H9 (cell line): ENCODE data around the gene ZHX3. TPM values are rescaled to one million over a fixed set of nuclear protein-coding genes. Genes with fewer than 3 reads are reported as not detected.

ENCODE experiments used
- DNase-seq: peaks from one replicate; pipeline ENCODE4 v3.0.0-alpha.2; 2017
- H2AFZ ChIP-seq: one replicate; pipeline ENCODE4 v1.6.1; 2013; ENCODE audit warnings: mild to moderate bottlenecking, low read length, control low read depth, moderate library complexity
- H2AK5ac ChIP-seq: 2 replicates; pipeline ENCODE4 v1.6.1; 2013; ENCODE audit warnings: low read length, control low read depth, mixed read lengths; ENCODE audit not compliant: insufficient read length
- H2BK120ac ChIP-seq: one replicate; pipeline ENCODE4 v1.6.1; 2013; ENCODE audit warnings: low read depth, mild to moderate bottlenecking, low read length, control low read depth, inconsistent platforms; ENCODE audit not compliant: poor library complexity, severe bottlenecking
- H2BK12ac ChIP-seq: 2 replicates; pipeline ENCODE4 v1.6.1; 2013; ENCODE audit warnings: low read length, control low read depth, mixed read lengths, low read depth; ENCODE audit not compliant: insufficient read length
- H2BK15ac ChIP-seq: 2 replicates; pipeline ENCODE4 v1.6.1; 2013; ENCODE audit warnings: low read depth, low read length, control low read depth
- H2BK20ac ChIP-seq: one replicate; pipeline ENCODE4 v1.6.1; 2013; ENCODE audit warnings: low read depth, mild to moderate bottlenecking, low read length, control low read depth, inconsistent platforms; ENCODE audit not compliant: poor library complexity, severe bottlenecking
- H2BK5ac ChIP-seq: 2 replicates; pipeline ENCODE4 v1.6.1; 2013; ENCODE audit warnings: low read length, control low read depth, mixed read lengths; ENCODE audit not compliant: insufficient read length
- H3K14ac ChIP-seq: 2 replicates; pipeline ENCODE4 v1.6.1; 2013; ENCODE audit warnings: low read length, control low read depth; ENCODE audit not compliant: insufficient read depth
- H3K18ac ChIP-seq: 2 replicates; pipeline ENCODE4 v1.6.1; 2013; ENCODE audit warnings: low read depth, mild to moderate bottlenecking, mixed read lengths, low read length, control low read depth; ENCODE audit not compliant: insufficient read length
- H3K23ac ChIP-seq: 2 replicates; pipeline ENCODE4 v1.6.1; 2013; ENCODE audit warnings: low read length, control low read depth, mixed read lengths, low read depth; ENCODE audit not compliant: insufficient read length
- H3K23me2 ChIP-seq: 2 replicates; pipeline ENCODE4 v1.6.1; 2013; ENCODE audit warnings: low read depth, mild to moderate bottlenecking, mixed read lengths, low read length, control low read depth; ENCODE audit not compliant: insufficient read length, poor library complexity, severe bottlenecking
- H3K27ac ChIP-seq: 2 replicates; pipeline ENCODE4 v1.5.1; 2013; ENCODE audit warnings: low read length, control low read depth, mixed read lengths, low read depth; ENCODE audit not compliant: insufficient read length
- H3K27me3 ChIP-seq: 2 replicates; pipeline ENCODE4 v1.6.1; 2013; ENCODE audit warnings: low read length, control low read depth, inconsistent platforms; ENCODE audit not compliant: insufficient read depth
- H3K4ac ChIP-seq: 2 replicates; pipeline ENCODE4 v1.6.1; 2013; ENCODE audit warnings: low read depth, mild to moderate bottlenecking, control low read depth, inconsistent platforms, low read length, moderate library complexity
- H3K4me1 ChIP-seq: 2 replicates; pipeline ENCODE4 v1.6.1; 2013; ENCODE audit warnings: low read length, control low read depth, inconsistent platforms; ENCODE audit not compliant: insufficient read depth
- H3K4me2 ChIP-seq: 2 replicates; pipeline ENCODE4 v1.6.1; 2013; ENCODE audit warnings: low read length, control low read depth, mixed read lengths; ENCODE audit not compliant: insufficient read length, insufficient read depth
- H3K56ac ChIP-seq: 2 replicates; pipeline ENCODE4 v1.6.1; 2013; ENCODE audit warnings: low read depth, mild to moderate bottlenecking, mixed read lengths, low read length, control low read depth; ENCODE audit not compliant: insufficient read length
- H3K79me1 ChIP-seq: 2 replicates; pipeline ENCODE4 v1.6.1; 2013; ENCODE audit warnings: low read depth, mild to moderate bottlenecking, moderate library complexity, low read length, control low read depth, inconsistent platforms; ENCODE audit not compliant: insufficient read depth, poor library complexity, severe bottlenecking
- H3K79me2 ChIP-seq: 2 replicates; pipeline ENCODE4 v1.6.1; 2013; ENCODE audit warnings: low read length, control low read depth, inconsistent platforms; ENCODE audit not compliant: insufficient read depth
- H3K9ac ChIP-seq: 2 replicates; pipeline ENCODE4 v1.6.1; 2013; ENCODE audit warnings: low read length, control low read depth, mixed read lengths; ENCODE audit not compliant: insufficient read length; ENCODE audit errors: extremely low read depth
- H3K9me3 ChIP-seq: one replicate; pipeline ENCODE4 v1.6.1; 2013; ENCODE audit warnings: low read depth, low read length, inconsistent platforms; ENCODE audit not compliant: control insufficient read depth
- H3T11ph ChIP-seq: one replicate; pipeline ENCODE4 v1.6.1; 2013; ENCODE audit warnings: mild to moderate bottlenecking, low read length, control low read depth, inconsistent platforms
- H4K20me1 ChIP-seq: one replicate; pipeline ENCODE4 v1.6.1; 2013; ENCODE audit not compliant: control insufficient read depth, insufficient read length, insufficient read depth
- H4K5ac ChIP-seq: 2 replicates; pipeline ENCODE4 v1.6.1; 2013; ENCODE audit warnings: low read depth, mild to moderate bottlenecking, mixed read lengths, low read length, control low read depth; ENCODE audit not compliant: insufficient read length
- H4K8ac ChIP-seq: replicated peaks from 2 replicates; pipeline ENCODE4 v1.6.1; 2013; ENCODE audit warnings: low read length, control low read depth, mixed read lengths, low read depth; ENCODE audit not compliant: insufficient read length
- H4K91ac ChIP-seq: 2 replicates; pipeline ENCODE4 v1.6.1; 2013; ENCODE audit warnings: low read depth, mild to moderate bottlenecking, moderate library complexity, mixed read lengths, low read length, control low read depth; ENCODE audit not compliant: insufficient read length
- H3K27ac Mint-ChIP-seq, 3 experiments: 2 replicates in 2 of 3; 3 replicates in 1 of 3; pipeline ENCODE4 v1.8.0; 2020 to 2021; ENCODE audit warnings: mixed read lengths in 3 of 3, mild to moderate bottlenecking in 1 of 3, moderate library complexity in 1 of 3
- H3K27me3 Mint-ChIP-seq: 2 replicates; pipeline ENCODE4 v1.8.0; 2021; ENCODE audit warnings: low read depth, mild to moderate bottlenecking, moderate library complexity, mixed read lengths
- H3K36me3 Mint-ChIP-seq, 3 experiments: 2 replicates in 2 of 3; 3 replicates in 1 of 3; pipeline ENCODE4 v1.8.0; 2020 to 2021; ENCODE audit warnings: low read depth in 3 of 3, mixed read lengths in 3 of 3; ENCODE audit not compliant: insufficient read depth in 1 of 3
- H3K4me1 Mint-ChIP-seq, 2 experiments: 2 replicates each; pipeline ENCODE4 v1.8.0; 2020; ENCODE audit warnings: mixed read lengths in 2 of 2
- H3K4me3 Mint-ChIP-seq, 2 experiments: 2 replicates in 1 of 2; 3 replicates in 1 of 2; pipeline ENCODE4 v1.8.0; 2020 to 2021; ENCODE audit warnings: mild to moderate bottlenecking in 2 of 2, mixed read lengths in 2 of 2, moderate library complexity in 1 of 2
- H3K9me3 Mint-ChIP-seq, 2 experiments: 2 replicates in 1 of 2; 3 replicates in 1 of 2; pipeline ENCODE4 v1.8.0; 2020; ENCODE audit warnings: mild to moderate bottlenecking in 2 of 2, mixed read lengths in 2 of 2, moderate library complexity in 1 of 2
- CTCF ChIP-seq: fragments of 200-600 bp; sonication (generic); conservative IDR thresholded peaks from 3 replicates; pipeline ENCODE4 v1.8.0; 2021; ENCODE audit warnings: antibody characterized with exemption, mild to moderate bottlenecking
- WGBS: extraction: QIAGEN DNeasy Blood & Tissue Kit; methylation state at CpG from one replicate; pipeline ENCODE4 v1.1.7; 2013; ENCODE audit warnings: missing lambda C conversion rate, low lambda C conversion rate, mixed read lengths; ENCODE audit not compliant: insufficient read length; ENCODE audit errors: extremely low coverage; 5-methylcytosine and 5-hydroxymethylcytosine counted together
- total RNA-seq: library from RNA; stranded (reverse); gene quantifications from 2 replicates; pipeline ENCODE4 v1.2.1, GENCODE V29; 2021

ZHX3 gene
- total RNA-seq, 1 experiment from 2014 or later, result 4.4 TPM

GRCh38 chr20:41202426-41202825 lies 115.1 kb downstream of the ZHX3 start:
- no peaks in the 10 kb centered on the region for H3K23me2 ChIP-seq
- no peak overlapping the region for H3K14ac ChIP-seq
- H3K36me3 Mint-ChIP-seq, result peaks cover 10 to 18% (median 14%) of the 10 kb centered on the region in 3 experiments; a peak in 6 of 7 replicates
- no peak overlapping the region for H3T11ph ChIP-seq
- no peak overlapping the region for H3K27ac ChIP-seq
- H3K23ac ChIP-seq, result no peak overlapping the region
- no peak for TF ChIP-seq CTCF
- no peak overlapping the region for H4K8ac ChIP-seq
- peaks cover 13% of the 10 kb centered on the region in 2 experiments for H3K4me1 Mint-ChIP-seq
- H4K20me1 ChIP-seq, result no peaks in the 10 kb centered on the region
- no peak for DNase-seq
- H3K79me2 ChIP-seq, result no peaks in the 10 kb centered on the region
- no peak overlapping the region for H2AK5ac ChIP-seq
- H3K27me3 Mint-ChIP-seq, result no peaks in the 10 kb centered on the region; the same call in 1 of the 2 replicates
- no peak overlapping the region for H3K56ac ChIP-seq
- no peak overlapping the region for H2BK20ac ChIP-seq
- H2BK15ac ChIP-seq, result no peak overlapping the region
- H3K4me2 ChIP-seq, result no peak overlapping the region
- no peak overlapping the region for H2BK12ac ChIP-seq
- no peak overlapping the region for H2BK120ac ChIP-seq
- no peak overlapping the region for H2AFZ ChIP-seq
- no peaks in the 10 kb centered on the region for H3K9me3 ChIP-seq
- WGBS, result no CpG with 5 or more reads among the region's 10 CpGs
- no peak overlapping the region for H4K5ac ChIP-seq
- H3K4me1 ChIP-seq, result no peaks in the 10 kb centered on the region
- H3K27ac Mint-ChIP-seq, result no peak overlapping the region
- H3K18ac ChIP-seq, result no peak overlapping the region
- no peaks in the 10 kb centered on the region for H3K79me1 ChIP-seq
- H2BK5ac ChIP-seq, result no peak overlapping the region
- H3K27me3 ChIP-seq, result no peaks in the 10 kb centered on the region
- no peak overlapping the region for H3K4me3 Mint-ChIP-seq
- H3K9me3 Mint-ChIP-seq, result peaks cover 20 to 21% of the 10 kb centered on the region in 2 experiments
- no peak overlapping the region for H3K9ac ChIP-seq
- no peak overlapping the region for H3K4ac ChIP-seq
- no peak overlapping the region for H4K91ac ChIP-seq
